ENCODE data around the gene PHACTR3.
A peak's percentile ranks its signal among the peaks of the same experiment; 100 is the strongest.

Gene PHACTR3

DNA sequence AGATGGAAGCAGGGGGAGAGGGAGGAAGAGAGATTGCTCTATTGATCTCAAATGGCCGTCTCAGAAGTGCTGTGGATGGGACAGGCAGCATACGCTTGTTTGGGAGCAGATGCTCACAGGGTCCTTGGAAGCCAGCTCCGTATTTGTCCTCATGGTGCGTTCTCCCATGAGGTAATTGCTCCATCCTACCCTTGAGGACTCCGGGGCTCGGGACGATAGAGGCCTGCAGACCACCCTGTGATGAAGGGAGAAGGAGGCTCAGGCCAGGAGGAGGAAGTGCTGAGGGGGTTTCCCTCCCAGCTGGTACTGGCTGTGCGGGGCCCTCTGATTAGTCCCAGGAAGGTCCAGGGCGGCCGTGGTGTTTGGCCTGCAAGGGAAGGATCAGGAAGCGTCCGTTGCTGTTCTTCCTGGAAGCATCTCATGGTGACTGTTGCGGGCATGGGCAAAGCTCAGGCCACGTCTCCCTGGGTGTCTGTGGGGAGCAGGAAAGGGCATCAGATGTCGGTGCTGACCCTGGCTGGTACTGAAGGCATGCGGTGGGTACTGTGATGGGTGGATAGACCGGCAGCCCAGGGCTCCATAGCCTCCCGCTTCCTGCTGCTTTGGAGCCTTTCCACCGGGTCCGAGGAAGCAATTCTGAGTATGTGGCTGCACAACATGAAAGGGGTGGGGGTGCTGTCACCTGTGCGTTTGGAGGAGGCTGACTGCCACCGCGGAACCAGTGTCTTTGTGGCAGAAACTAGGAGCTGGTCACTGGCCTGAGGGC lies 170.8 kb downstream of the PHACTR3 start:
- TF ChIP-seq, protein P1, sequence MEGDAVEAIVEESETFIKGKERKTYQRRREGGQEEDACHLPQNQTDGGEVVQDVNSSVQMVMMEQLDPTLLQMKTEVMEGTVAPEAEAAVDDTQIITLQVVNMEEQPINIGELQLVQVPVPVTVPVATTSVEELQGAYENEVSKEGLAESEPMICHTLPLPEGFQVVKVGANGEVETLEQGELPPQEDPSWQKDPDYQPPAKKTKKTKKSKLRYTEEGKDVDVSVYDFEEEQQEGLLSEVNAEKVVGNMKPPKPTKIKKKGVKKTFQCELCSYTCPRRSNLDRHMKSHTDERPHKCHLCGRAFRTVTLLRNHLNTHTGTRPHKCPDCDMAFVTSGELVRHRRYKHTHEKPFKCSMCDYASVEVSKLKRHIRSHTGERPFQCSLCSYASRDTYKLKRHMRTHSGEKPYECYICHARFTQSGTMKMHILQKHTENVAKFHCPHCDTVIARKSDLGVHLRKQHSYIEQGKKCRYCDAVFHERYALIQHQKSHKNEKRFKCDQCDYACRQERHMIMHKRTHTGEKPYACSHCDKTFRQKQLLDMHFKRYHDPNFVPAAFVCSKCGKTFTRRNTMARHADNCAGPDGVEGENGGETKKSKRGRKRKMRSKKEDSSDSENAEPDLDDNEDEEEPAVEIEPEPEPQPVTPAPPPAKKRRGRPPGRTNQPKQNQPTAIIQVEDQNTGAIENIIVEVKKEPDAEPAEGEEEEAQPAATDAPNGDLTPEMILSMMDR (IDR thresholded peaks at IDR 0.05; ENCODE audit: poor library complexity, severe bottlenecking) = no peak
- Histone ChIP-seq H3K4me1 (ENCODE audit: insufficient read depth, poor library complexity, severe bottlenecking) (no peaks in the 10 kb centered on the region), H3K27ac (ENCODE audit: poor library complexity, severe bottlenecking) (no peak overlapping the region), H3K4me3 (ENCODE audit: severe bottlenecking) (no peak overlapping the region), H3K36me3 (ENCODE audit: low read depth) (no peaks in the 10 kb centered on the region), H3K27me3 (ENCODE audit: insufficient read depth, poor library complexity, severe bottlenecking) (peaks cover 9% of the 10 kb centered on the region), H3K9me3 (ENCODE audit: severe bottlenecking) (no peaks in the 10 kb centered on the region)
- ATAC-seq (ENCODE audit: low read depth) (no peak), DNase-seq (ENCODE audit: low spot score) (peak; percentile 81)

DNA sequence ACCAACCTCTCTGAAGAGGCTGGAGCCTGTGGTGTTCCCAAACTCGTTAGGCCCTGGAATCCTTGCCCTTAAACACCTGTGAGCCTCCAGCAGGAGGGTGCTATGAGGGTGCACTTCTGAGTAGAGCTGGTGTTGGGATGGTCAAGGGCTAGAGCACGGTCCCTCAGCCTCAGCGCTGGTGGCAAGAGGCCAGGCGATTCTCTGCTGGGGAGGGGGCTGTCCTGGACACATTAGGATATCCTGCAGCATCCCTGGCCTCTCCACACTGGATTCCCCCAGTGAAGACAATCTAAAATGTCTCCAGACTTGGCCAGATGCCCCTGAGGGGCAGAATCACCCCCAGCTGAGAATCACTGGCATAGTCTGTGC lies 171.3 kb downstream of the PHACTR3 start:
- peaks cover 9% of the 10 kb centered on the region for H3K27me3 ChIP-seq (ENCODE audit: insufficient read depth, poor library complexity, severe bottlenecking)
- H3K9me3 ChIP-seq (ENCODE audit: severe bottlenecking) = no peaks in the 10 kb centered on the region
- H3K36me3 ChIP-seq (ENCODE audit: low read depth) = no peaks in the 10 kb centered on the region
- H3K27ac ChIP-seq (ENCODE audit: poor library complexity, severe bottlenecking) = no peak overlapping the region
- no peak overlapping the region for H3K4me3 ChIP-seq (ENCODE audit: severe bottlenecking)
- TF ChIP-seq, protein P1 (IDR thresholded peaks at IDR 0.05; ENCODE audit: poor library complexity, severe bottlenecking) = no peak
- no peak for ATAC-seq (ENCODE audit: low read depth)
- H3K4me1 ChIP-seq (ENCODE audit: insufficient read depth, poor library complexity, severe bottlenecking) = no peaks in the 10 kb centered on the region
- peak; percentile 68 for DNase-seq (ENCODE audit: low spot score)

DNA sequence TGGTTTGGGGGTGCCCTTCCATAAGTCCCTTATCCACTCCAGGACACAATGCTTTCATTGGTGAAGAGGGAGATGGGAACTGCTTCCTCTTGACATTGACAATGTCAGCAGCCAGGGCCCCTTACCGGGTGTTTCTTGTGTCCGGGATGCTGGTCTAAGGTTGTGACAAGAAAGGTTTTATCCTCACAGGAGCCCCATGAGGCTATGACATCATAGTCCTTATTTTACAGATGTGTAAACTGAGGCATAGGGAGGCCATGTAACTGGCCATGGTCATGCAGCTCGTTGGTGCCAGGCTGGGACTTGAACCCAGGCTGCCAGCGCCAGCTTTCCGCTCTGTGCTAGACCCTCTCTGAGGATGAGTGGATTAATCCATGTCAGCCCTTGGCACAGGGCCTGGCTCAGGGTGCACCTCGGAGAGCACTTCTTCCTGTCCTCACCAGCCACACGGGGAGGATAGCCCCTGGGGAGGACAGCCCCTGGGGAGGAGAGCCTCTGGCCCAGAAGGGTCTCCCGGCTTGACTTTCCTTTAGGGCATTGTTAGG lies 171.8 kb downstream of the PHACTR3 start:
- no peak for ATAC-seq (ENCODE audit: low read depth)
- Histone ChIP-seq H3K36me3 (ENCODE audit: low read depth) (no peaks in the 10 kb centered on the region), H3K9me3 (ENCODE audit: severe bottlenecking) (no peaks in the 10 kb centered on the region), H3K27me3 (ENCODE audit: insufficient read depth, poor library complexity, severe bottlenecking) (peaks cover 9% of the 10 kb centered on the region), H3K4me3 (ENCODE audit: severe bottlenecking) (no peak overlapping the region), H3K27ac (ENCODE audit: poor library complexity, severe bottlenecking) (no peak overlapping the region), H3K4me1 (ENCODE audit: insufficient read depth, poor library complexity, severe bottlenecking) (no peaks in the 10 kb centered on the region)
- peak; percentile 80 for DNase-seq (ENCODE audit: low spot score)
- TF ChIP-seq, protein P1 (IDR thresholded peaks at IDR 0.05; ENCODE audit: poor library complexity, severe bottlenecking) = no peak

DNA sequence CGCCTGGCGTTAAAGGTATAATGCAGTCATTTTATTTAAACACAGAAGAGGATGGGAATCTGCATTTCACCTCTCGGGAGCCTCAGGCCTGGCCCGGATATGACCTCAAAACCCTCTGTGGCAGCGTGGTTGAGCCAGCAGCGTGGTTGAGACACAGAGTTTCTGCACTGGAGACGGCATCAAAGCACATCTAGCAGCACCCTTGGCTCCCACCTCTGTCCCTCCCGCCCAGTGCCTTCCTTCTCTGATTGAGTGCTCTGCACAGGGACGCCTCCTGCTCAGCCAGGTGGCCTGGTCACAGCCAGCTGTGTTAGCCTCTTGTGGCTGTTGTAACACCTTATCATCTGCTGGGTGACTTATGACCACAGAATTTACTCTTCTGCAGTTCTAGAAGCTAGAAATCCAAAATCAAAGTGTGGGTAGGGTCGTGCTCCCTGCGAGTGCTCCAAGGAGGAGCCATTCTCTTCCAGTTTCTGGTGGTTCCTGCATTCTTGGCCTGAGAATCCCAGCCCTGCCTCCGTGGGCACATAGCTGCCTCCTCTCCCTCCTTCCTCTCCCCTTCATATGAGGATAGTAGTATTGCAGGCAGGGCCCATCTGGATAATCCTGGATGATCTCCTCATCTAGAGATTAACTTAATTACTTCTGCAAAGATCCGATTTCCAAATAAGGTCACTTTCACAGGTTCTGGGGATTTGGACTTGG lies 172.4 kb downstream of the PHACTR3 start:
- DNase-seq (ENCODE audit: low spot score) (peak; percentile 72), ATAC-seq (ENCODE audit: low read depth) (no peak)
- H3K36me3 ChIP-seq (ENCODE audit: low read depth) = no peaks in the 10 kb centered on the region
- no peak overlapping the region for H3K27ac ChIP-seq (ENCODE audit: poor library complexity, severe bottlenecking)
- no peak overlapping the region for H3K4me3 ChIP-seq (ENCODE audit: severe bottlenecking)
- H3K9me3 ChIP-seq (ENCODE audit: severe bottlenecking) = no peaks in the 10 kb centered on the region
- no peaks in the 10 kb centered on the region for H3K4me1 ChIP-seq (ENCODE audit: insufficient read depth, poor library complexity, severe bottlenecking)
- H3K27me3 ChIP-seq (ENCODE audit: insufficient read depth, poor library complexity, severe bottlenecking) = peaks cover 9% of the 10 kb centered on the region
- TF ChIP-seq, protein P1 (IDR thresholded peaks at IDR 0.05; ENCODE audit: poor library complexity, severe bottlenecking) = no peak
